Activated gamma-delta T cell treated with Interleukin-2 at 50 U/mL for 16 hours (primary cell): ENCODE measurements around the gene MEIOSIN.
"Not testable (repeated sequence)": the region's sequence is repeated elsewhere in the genome, so short reads cannot be mapped to it uniquely, and the experiment has no call there.

ENCODE experiments used
- DNase-seq: peaks from one replicate; pipeline ENCODE4 v3.0.0-alpha.2; 2020

MEIOSIN gene

GRCh38 chr19:45780448-45781213 lies 47.4 kb downstream of the MEIOSIN start:
- DNase-seq = no peak

GRCh38 chr19:45781214-45782161 lies 48.2 kb downstream of the MEIOSIN start:
- no peak for DNase-seq

GRCh38 chr19:45782162-45782691 lies 49.0 kb downstream of the MEIOSIN start, which contains the start of gene DMPK:
DMPK (minus strand) TSS chr19:45782490; CDS start chr19:45782352, 138 bp downstream.
- DNase-seq = no peak

- DNase-seq = no peak
Measured at GRCh38 chr19:45782820-45783785, 49.9 kb downstream of the MEIOSIN start.

GRCh38 chr19:45784096-45784495 lies 50.9 kb downstream of the MEIOSIN start:
- no peak for DNase-seq

- DNase-seq = no peak
Measured at GRCh38 chr19:45785097-45785496, 51.9 kb downstream of the MEIOSIN start.

GRCh38 chr19:45785781-45786532 lies 52.7 kb downstream of the MEIOSIN start:
- DNase-seq = no peak

- DNase-seq = no peak
Measured at GRCh38 chr19:45786533-45786894, 53.3 kb downstream of the MEIOSIN start.

- no peak for DNase-seq
Measured at GRCh38 chr19:45789035-45789786, 56.0 kb downstream of the MEIOSIN start.

GRCh38 chr19:45790942-45791341 lies 57.7 kb downstream of the MEIOSIN start:
- DNase-seq = peak; percentile 26

GRCh38 chr19:45791744-45792469 lies 58.7 kb downstream of the MEIOSIN start:
- no peak for DNase-seq

- peak; percentile 99 for DNase-seq
Measured at GRCh38 chr19:45792470-45793177, 59.4 kb downstream of the MEIOSIN start, which contains the start of gene DMWD. DMWD (minus strand) TSS chr19:45792845; CDS start chr19:45792756, 89 bp downstream.

GRCh38 chr19:45793178-45793564 lies 59.9 kb downstream of the MEIOSIN start:
- DNase-seq = no peak

- no peak for DNase-seq
Measured at GRCh38 chr19:45793876-45794275, 60.6 kb downstream of the MEIOSIN start.

GRCh38 chr19:45794627-45795026 lies 61.4 kb downstream of the MEIOSIN start:
- no peak for DNase-seq

- peak; percentile 54 for DNase-seq
Measured at GRCh38 chr19:45798995-45799517, 65.8 kb downstream of the MEIOSIN start.

GRCh38 chr19:45799541-45799940 lies 66.3 kb downstream of the MEIOSIN start:
- DNase-seq = not testable (repeated sequence)

GRCh38 chr19:45800070-45800553 lies 66.9 kb downstream of the MEIOSIN start:
- no peak for DNase-seq
